ENCODE measurements around the gene ADGRL2.

ADGRL2 gene

GRCh38 chr1:81757398-81758020 is 43.2 kb upstream of the ADGRL2 start:
- TF ChIP-seq CTCF (conservative IDR thresholded peaks at IDR 0.05; ENCODE audit: low read depth, low read length), result no peak
- Histone ChIP-seq H3K4me3 (IDR thresholded peaks at IDR 0.05; ENCODE audit: insufficient read depth, low read depth, low read length) (no peak overlapping the region), H3K27ac (no peak overlapping the region), H3K79me2 (ENCODE audit: insufficient read depth, low read depth) (no peaks in the 10 kb centered on the region), H3K36me3 (ENCODE audit: insufficient read depth) (no peaks in the 10 kb centered on the region), H3K9ac (no peak overlapping the region), H2AFZ (ENCODE audit: low read depth) (no peak overlapping the region), H3K4me1 (ENCODE audit: low read depth, poor library complexity, severe bottlenecking) (no peaks in the 10 kb centered on the region), H4K20me1 (ENCODE audit: insufficient read depth) (no peaks in the 10 kb centered on the region), H3K4me2 (no peak overlapping the region), H3K27me3 (ENCODE audit: insufficient read depth, low read depth) (no peaks in the 10 kb centered on the region)

GRCh38 chr1:81758181-81758580 is 42.6 kb upstream of the ADGRL2 start:
- Histone ChIP-seq H4K20me1 (ENCODE audit: insufficient read depth) (no peaks in the 10 kb centered on the region), H3K9ac (no peak overlapping the region), H3K4me3 (IDR thresholded peaks at IDR 0.05; ENCODE audit: insufficient read depth, low read depth, low read length) (no peak overlapping the region), H3K27me3 (ENCODE audit: insufficient read depth, low read depth) (no peaks in the 10 kb centered on the region), H2AFZ (ENCODE audit: low read depth) (no peak overlapping the region), H3K79me2 (ENCODE audit: insufficient read depth, low read depth) (no peaks in the 10 kb centered on the region), H3K36me3 (ENCODE audit: insufficient read depth) (no peaks in the 10 kb centered on the region), H3K4me1 (ENCODE audit: low read depth, poor library complexity, severe bottlenecking) (no peaks in the 10 kb centered on the region), H3K4me2 (no peak overlapping the region), H3K27ac (no peak overlapping the region)
- no peak for TF ChIP-seq CTCF (conservative IDR thresholded peaks at IDR 0.05; ENCODE audit: low read depth, low read length)

- H3K79me2 ChIP-seq (ENCODE audit: insufficient read depth, low read depth), result no peaks in the 10 kb centered on the region
- no peak overlapping the region for H3K27ac ChIP-seq
- no peaks in the 10 kb centered on the region for H3K36me3 ChIP-seq (ENCODE audit: insufficient read depth)
- no peak overlapping the region for H3K9ac ChIP-seq
- no peaks in the 10 kb centered on the region for H3K4me1 ChIP-seq (ENCODE audit: low read depth, poor library complexity, severe bottlenecking)
- no peak for TF ChIP-seq CTCF (conservative IDR thresholded peaks at IDR 0.05; ENCODE audit: low read depth, low read length)
- no peak overlapping the region for H3K4me2 ChIP-seq
- no peaks in the 10 kb centered on the region for H3K27me3 ChIP-seq (ENCODE audit: insufficient read depth, low read depth)
- no peak overlapping the region for H2AFZ ChIP-seq (ENCODE audit: low read depth)
- no peaks in the 10 kb centered on the region for H4K20me1 ChIP-seq (ENCODE audit: insufficient read depth)
- H3K4me3 ChIP-seq (IDR thresholded peaks at IDR 0.05; ENCODE audit: insufficient read depth, low read depth, low read length), result no peak overlapping the region
Measured at GRCh38 chr1:81760477-81761097, 40.1 kb upstream of the ADGRL2 start.

- Histone ChIP-seq H3K4me1 (ENCODE audit: low read depth, poor library complexity, severe bottlenecking) (no peaks in the 10 kb centered on the region), H3K27me3 (ENCODE audit: insufficient read depth, low read depth) (no peaks in the 10 kb centered on the region), H3K36me3 (ENCODE audit: insufficient read depth) (no peaks in the 10 kb centered on the region), H3K79me2 (ENCODE audit: insufficient read depth, low read depth) (no peaks in the 10 kb centered on the region), H3K4me2 (no peak overlapping the region), H4K20me1 (ENCODE audit: insufficient read depth) (no peaks in the 10 kb centered on the region), H3K9ac (no peak overlapping the region), H3K27ac (no peak overlapping the region), H3K4me3 (IDR thresholded peaks at IDR 0.05; ENCODE audit: insufficient read depth, low read depth, low read length) (no peak overlapping the region), H2AFZ (ENCODE audit: low read depth) (no peak overlapping the region)
- TF ChIP-seq CTCF (conservative IDR thresholded peaks at IDR 0.05; ENCODE audit: low read depth, low read length), result no peak
Measured at GRCh38 chr1:81775510-81775909, 25.2 kb upstream of the ADGRL2 start.

Measured in KMS-11 (cell line).